Lower leg skin (tissue), 4 donors: ENCODE measurements around the gene COMMD1. TPM values are rescaled to one million over a fixed set of nuclear protein-coding genes. Genes with fewer than 3 reads are reported as not detected.
"Not testable (repeated sequence)": the region's sequence is repeated elsewhere in the genome, so short reads cannot be mapped to it uniquely, and the experiment has no call there.

ENCODE experiments used
- DNase-seq, 2 donors: peaks; one replicate each; pipeline ENCODE4 v3.0.0-alpha.2; 2019; ENCODE audit warnings: low spot score in 2 of 2
- H3K4me3 ChIP-seq: fragments of 200-600 bp; sonication (generic); 2 replicates; pipeline ENCODE4 v1.5.1; 2017; ENCODE audit warnings: mild to moderate bottlenecking, low read depth; ENCODE audit not compliant: poor library complexity, severe bottlenecking
- CTCF ChIP-seq, 3 donors: fragments of 450-650 bp; IDR thresholded peaks; one replicate each; pipeline ENCODE4 v1.5.1; 2016; ENCODE audit warnings: antibody characterized with exemption in 3 of 3, mild to moderate bottlenecking in 3 of 3, moderate library complexity in 2 of 3
- POLR2A ChIP-seq, 2 donors: fragments of 450-650 bp; IDR thresholded peaks; one replicate each; pipeline ENCODE4 v1.6.1; 2016 to 2017; ENCODE audit warnings: antibody characterized with exemption in 2 of 2, mild to moderate bottlenecking in 1 of 2, moderate library complexity in 1 of 2
- WGBS, 2 donors: methylation state at CpG; one replicate each; pipeline ENCODE4 v1.1.5; 2018; 5-methylcytosine and 5-hydroxymethylcytosine counted together
- intact Hi-C: fragments of 100-400 bp; cut with DNase I; formaldehyde crosslinking; loops from one replicate; pipeline ENCODE4 v1.15.0; 2023; ENCODE audit warnings: low total_unique reads
- total RNA-seq, 4 donors: library from RNA; depleted of rRNA; stranded (reverse); fragments of >200 nt; gene quantifications; one replicate each; pipeline ENCODE4 v1.1.0, GENCODE V29; 2016

COMMD1 gene
- total RNA-seq, 4 donors from 2014 or later = 39.2 to 46.9 (median 43.1) TPM

DNA sequence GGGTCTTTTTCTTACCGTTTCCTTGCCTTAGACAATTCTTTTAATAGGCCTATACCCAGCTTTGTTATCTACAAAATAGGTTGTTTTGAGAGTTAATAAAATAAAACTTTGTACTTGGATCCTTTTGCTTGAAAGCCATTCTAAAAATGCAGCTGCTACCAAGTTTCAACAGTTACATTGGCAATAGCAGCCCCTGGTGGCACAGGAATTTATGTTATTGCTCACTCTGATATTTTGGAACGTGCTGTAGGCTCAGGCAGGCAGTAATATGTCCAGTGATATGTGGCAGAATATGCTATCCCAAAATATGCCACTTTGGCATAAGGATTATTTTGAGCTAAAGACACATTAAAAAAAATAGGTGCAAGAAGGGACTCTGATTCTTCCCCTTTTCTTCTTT lies 6.7 kb upstream of the COMMD1 start:
- intact Hi-C loops = no loop called here
- no peak for TF ChIP-seq POLR2A (IDR thresholded peaks at IDR 0.05)
- TF ChIP-seq CTCF (IDR thresholded peaks at IDR 0.05) = no peak
- WGBS, 2 donors = 32 to 41% methylated on average over 2 of the region's 2 CpGs
- H3K4me3 ChIP-seq = no peak overlapping the region
- no peak for DNase-seq

DNA sequence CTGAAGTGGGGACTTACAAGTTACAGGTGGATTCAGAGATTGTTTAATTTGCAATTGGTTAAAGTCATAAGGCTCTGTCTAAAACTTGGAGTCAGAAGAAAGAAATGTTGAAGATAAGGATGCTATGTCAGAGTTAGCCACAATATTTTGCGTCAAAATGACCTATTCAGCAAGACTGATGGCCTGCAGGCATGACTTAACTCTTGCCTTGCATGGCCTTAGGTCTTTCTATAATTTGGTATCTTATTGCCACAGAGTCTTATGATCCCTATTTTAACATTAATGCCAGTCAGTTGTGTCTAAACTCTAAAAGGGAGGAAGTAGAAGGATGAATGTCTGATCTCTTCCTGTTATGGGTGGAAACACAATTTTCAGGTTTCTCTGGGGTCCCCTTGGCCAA lies 5.2 kb upstream of the COMMD1 start:
- intact Hi-C loops = no loop called here
- 64 to 87% methylated on average over 1 of the region's 1 CpG for whole genome bisulfite sequencing, 2 donors
- TF ChIP-seq CTCF (IDR thresholded peaks at IDR 0.05) (no peak), POLR2A (IDR thresholded peaks at IDR 0.05) (no peak)

DNA sequence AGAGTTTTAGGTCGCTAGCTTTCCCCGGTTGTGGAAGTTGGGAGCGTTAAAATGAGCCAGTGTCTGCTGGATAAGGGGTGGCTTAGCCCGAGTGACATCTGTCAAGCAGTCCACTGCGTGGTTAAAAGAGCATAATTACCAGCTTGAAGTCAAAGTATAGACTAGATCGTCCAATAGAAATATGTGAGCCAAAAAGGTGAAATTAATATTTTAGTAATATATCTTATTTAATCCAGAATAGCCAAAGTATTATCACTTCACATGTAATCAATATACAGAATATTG lies 654 bp downstream of the COMMD1 start:
- no peak for TF ChIP-seq POLR2A (IDR thresholded peaks at IDR 0.05)
- no peak for TF ChIP-seq CTCF (IDR thresholded peaks at IDR 0.05)
- peak overlapping the region; percentile 65 for H3K4me3 ChIP-seq
- intact Hi-C loops = no loop called here
- WGBS, 2 donors = 0 to 2% methylated on average over 6 of the region's 6 CpGs
- no peak for DNase-seq

More for the DNA sequence above, 5.2 kb upstream of the COMMD1 start:
- DNase-seq = no peak
- H3K4me3 ChIP-seq = no peak overlapping the region

- WGBS, 2 donors = 89% methylated on average over 8 of the region's 8 CpGs
- H3K4me3 ChIP-seq = no peak overlapping the region
- no peak for DNase-seq
- intact Hi-C loops = no loop called here
- TF ChIP-seq CTCF (IDR thresholded peaks at IDR 0.05) = no peak
- TF ChIP-seq POLR2A (IDR thresholded peaks at IDR 0.05) = no peak
Measured at GRCh38 chr2:61909116-61909515, 3.6 kb downstream of the COMMD1 start.

DNA sequence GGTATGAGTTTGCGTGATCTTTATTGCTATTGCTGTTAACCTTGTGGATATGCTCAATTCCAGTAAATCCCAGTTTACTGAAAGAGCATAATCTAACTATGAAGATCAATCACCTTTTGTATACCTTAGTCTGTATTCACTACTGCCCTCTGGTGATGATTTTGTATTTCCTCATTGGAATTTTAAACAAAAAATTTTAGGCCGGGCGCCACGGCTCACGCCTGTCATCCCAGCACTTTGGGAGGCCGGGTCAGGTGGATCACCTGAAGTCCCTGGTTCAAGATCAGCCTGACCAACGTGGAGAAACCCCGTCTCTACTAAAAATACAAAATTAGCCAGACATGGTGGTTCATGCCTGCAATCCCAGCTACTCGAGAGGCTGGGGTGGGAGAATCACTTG lies 5.1 kb downstream of the COMMD1 start:
- no peak for TF ChIP-seq POLR2A (IDR thresholded peaks at IDR 0.05)
- no peak for TF ChIP-seq CTCF (IDR thresholded peaks at IDR 0.05)
- H3K4me3 ChIP-seq = no peak overlapping the region
- peak in 1 of 2 donors; percentile 50 for DNase-seq
- intact Hi-C loops = no loop called here
- WGBS, 2 donors = 53 to 70% methylated on average over 9 of the region's 9 CpGs

GRCh38 chr2:61911510-61911909 lies 6.0 kb downstream of the COMMD1 start:
- 80 to 83% methylated on average over 4 of the region's 4 CpGs for WGBS, 2 donors
- intact Hi-C loops = no loop called here
- DNase-seq = peak in 1 of 2 donors; percentile 26
- no peak for TF ChIP-seq POLR2A (IDR thresholded peaks at IDR 0.05)
- TF ChIP-seq CTCF (IDR thresholded peaks at IDR 0.05) = no peak
- H3K4me3 ChIP-seq = no peak overlapping the region

GRCh38 chr2:61914794-61915193 lies 9.3 kb downstream of the COMMD1 start:
- intact Hi-C loops, DNase-seq, H3K4me3 ChIP-seq: not testable (repeated sequence)
- WGBS, 2 donors = 94 to 95% methylated on average over 4 of the region's 4 CpGs
